GM10266 (cell line): ENCODE results near the gene ENKUR.
"Not testable (repeated sequence)": the region's sequence is repeated elsewhere in the genome, so short reads cannot be mapped to it uniquely, and the experiment has no call there.

Experiments
- DNase-seq: peaks from one replicate; pipeline ENCODE4 v3.0.0; 2012; ENCODE audit errors: extremely low spot score
- CTCF ChIP-seq: IDR thresholded peaks from 2 replicates; pipeline ENCODE4 v1.5.1; 2012; ENCODE audit warnings: mild to moderate bottlenecking, low read depth; ENCODE audit not compliant: control insufficient read depth, insufficient read depth; ENCODE audit errors: missing control alignments

The ENKUR gene

DNA sequence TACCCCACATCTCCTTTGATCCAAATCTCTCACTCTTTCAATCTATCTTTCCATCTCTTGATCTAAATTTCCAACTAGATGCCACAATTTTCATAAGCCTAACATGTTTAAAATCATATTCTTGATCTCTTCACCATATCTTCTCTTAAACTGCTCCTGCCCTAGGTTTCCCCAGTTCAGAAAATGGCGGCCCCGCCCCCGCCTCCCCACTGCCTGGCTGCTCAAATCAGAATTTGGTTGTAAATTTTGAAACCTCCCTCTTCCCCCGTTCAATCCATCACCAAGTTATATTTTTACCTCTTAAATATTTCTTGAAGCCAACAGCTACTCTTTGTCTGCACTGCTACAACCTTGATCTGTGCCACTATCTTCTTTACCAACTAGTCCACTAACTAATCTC is 36.3 kb downstream of the ENKUR start:
- no peak for TF ChIP-seq CTCF
- no peak for DNase-seq

DNA sequence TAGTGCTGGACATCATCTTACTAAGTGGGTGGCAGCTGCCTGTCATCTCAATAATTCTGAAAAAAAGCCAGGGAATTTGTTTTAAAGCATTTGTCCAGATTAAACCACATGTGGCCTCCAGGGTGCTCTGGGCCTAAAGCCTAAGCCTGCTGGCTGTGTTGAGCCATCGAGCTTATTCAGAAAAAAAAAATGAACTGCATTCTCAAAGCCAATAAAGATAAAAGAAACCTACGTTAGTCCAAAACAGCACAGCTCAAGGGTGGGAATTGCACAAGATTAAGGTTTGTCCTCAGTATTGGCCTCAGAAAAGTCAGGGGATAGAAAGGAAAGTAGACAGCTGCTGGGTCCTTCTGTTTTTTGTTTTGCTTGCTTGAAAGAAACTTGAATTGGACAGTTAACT is 41.0 kb downstream of the ENKUR start:
- DNase-seq: no peak
- TF ChIP-seq CTCF: no peak

DNA sequence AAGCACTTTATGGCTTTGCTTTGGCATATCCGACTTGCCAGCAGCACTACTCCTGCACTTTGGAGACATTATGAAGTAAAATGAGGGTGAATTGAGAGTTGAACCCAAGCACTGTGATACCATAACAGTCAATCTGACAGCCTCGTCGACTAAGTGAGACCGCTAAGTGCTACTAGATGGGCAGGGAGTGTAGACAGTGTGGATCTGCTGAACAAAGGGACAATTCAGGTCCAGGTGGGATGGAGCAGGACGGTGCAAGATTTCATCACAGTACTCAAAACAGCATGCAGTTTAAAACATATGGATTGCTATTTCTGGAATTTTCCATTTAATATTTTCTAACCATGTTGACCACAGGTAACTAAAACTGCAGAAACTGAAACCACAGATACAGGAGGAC is 42.8 kb downstream of the ENKUR start:
- DNase-seq: no peak
- no peak for TF ChIP-seq CTCF

DNA sequence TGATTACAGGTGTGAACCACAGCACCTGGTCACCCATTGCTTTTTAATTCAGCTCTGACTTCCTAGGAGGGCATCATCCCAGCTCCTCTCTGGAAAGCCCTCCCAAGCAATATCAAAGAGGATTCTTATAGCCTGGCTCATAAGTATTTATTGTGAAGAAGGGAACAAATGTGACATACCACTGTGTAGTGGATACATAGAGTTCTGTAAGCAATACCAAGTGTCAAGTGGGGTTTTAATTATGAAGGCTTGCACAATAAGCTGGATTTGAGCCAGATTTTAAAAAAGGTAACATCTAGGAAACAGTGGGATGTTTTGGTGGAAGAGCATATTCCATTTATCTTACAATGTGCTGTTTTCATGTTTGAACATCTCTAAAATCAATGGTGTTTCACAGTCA is 44.6 kb downstream of the ENKUR start:
- no peak for DNase-seq
- TF ChIP-seq CTCF: no peak

DNA sequence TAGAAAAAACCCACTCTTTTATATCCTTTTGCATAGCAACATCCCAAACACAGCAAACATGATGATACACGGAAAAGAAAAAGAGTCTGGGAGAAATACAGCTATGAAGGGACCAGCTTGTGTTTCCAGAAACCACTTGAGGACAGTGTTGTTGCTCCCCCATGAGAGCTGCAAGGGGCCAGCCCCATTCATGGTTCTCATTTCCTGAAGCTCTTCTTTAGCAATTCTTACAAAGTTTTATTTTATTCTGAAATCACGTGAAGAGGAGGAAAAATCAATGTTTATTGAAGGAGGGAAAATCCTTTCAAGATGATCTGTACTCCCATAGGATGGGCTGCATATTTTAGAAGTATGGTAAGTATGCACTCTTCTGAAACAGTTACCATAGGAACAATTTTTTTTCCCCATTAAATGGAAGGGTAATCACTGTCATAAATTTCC is 46.1 kb downstream of the ENKUR start:
- DNase-seq: no peak
- no peak for TF ChIP-seq CTCF

GRCh38 chr10:24968951-24969350 is 47.0 kb downstream of the ENKUR start:
- DNase-seq: not testable (repeated sequence)

- DNase-seq: no peak
- no peak for TF ChIP-seq CTCF
Measured at GRCh38 chr10:24968349-24968748, 47.6 kb downstream of the ENKUR start.

- DNase-seq: no peak
- TF ChIP-seq CTCF: no peak
Measured at GRCh38 chr10:24966962-24967481, 48.9 kb downstream of the ENKUR start.
